ENCODE data around the gene UGT1A5.

UGT1A5 gene

DNA sequence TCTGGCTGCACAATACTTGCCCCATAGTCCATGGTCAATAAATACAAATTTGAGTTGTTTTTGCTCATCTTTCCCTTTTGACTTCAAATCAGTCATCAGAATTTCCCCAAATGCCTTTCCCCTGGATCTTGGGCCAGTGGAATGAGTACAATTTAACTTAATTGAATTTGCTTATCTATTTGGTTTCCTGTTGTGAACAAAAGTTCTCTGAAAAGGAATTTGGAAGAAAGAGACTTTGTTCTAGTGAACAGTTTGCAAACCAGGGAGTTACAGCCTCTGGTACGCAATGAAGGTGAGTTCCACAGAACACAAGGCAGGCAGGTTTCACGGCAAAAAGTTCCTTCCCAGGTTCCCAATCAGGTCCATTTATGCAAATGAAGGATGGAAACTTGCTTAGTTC lies 46.1 kb downstream of the UGT1A5 start:
- no peaks in the 10 kb centered on the region for H4K20me1 ChIP-seq (ENCODE audit: low read depth, low read length)
- H3K4me3 ChIP-seq (ENCODE audit: insufficient read depth, low read length, poor library complexity, severe bottlenecking) = no peak overlapping the region
- no peaks in the 10 kb centered on the region for H3K79me2 ChIP-seq (ENCODE audit: insufficient read depth, low read length)
- H3K9me2 ChIP-seq (replicated peaks; ENCODE audit: insufficient read depth, low read length) = no peaks in the 10 kb centered on the region
- H3K27ac ChIP-seq (ENCODE audit: low read depth, low read length) = no peak overlapping the region
- no peak overlapping the region for H2AFZ ChIP-seq (ENCODE audit: low read depth, low read length, severe bottlenecking)
- no peaks in the 10 kb centered on the region for H3K9me3 ChIP-seq (ENCODE audit: insufficient read depth, low read length)
- H3K36me3 ChIP-seq (ENCODE audit: low read length) = no peaks in the 10 kb centered on the region
- no peak overlapping the region for H3K4me2 ChIP-seq (ENCODE audit: low read depth, low read length, poor library complexity, severe bottlenecking)
- no peak overlapping the region for H3K9ac ChIP-seq (ENCODE audit: low read length)
- no peaks in the 10 kb centered on the region for H3K27me3 ChIP-seq (ENCODE audit: low read length)
- TF ChIP-seq, protein P1, sequence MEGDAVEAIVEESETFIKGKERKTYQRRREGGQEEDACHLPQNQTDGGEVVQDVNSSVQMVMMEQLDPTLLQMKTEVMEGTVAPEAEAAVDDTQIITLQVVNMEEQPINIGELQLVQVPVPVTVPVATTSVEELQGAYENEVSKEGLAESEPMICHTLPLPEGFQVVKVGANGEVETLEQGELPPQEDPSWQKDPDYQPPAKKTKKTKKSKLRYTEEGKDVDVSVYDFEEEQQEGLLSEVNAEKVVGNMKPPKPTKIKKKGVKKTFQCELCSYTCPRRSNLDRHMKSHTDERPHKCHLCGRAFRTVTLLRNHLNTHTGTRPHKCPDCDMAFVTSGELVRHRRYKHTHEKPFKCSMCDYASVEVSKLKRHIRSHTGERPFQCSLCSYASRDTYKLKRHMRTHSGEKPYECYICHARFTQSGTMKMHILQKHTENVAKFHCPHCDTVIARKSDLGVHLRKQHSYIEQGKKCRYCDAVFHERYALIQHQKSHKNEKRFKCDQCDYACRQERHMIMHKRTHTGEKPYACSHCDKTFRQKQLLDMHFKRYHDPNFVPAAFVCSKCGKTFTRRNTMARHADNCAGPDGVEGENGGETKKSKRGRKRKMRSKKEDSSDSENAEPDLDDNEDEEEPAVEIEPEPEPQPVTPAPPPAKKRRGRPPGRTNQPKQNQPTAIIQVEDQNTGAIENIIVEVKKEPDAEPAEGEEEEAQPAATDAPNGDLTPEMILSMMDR (IDR thresholded peaks at IDR 0.05; ENCODE audit: insufficient read depth, low read length, poor library complexity, severe bottlenecking) = no peak
- TF ChIP-seq EZH2phosphoT487 (conservative IDR thresholded peaks at IDR 0.05; ENCODE audit: low read length) = no peak
- no peaks in the 10 kb centered on the region for H3F3A ChIP-seq (ENCODE audit: insufficient read depth)

DNA sequence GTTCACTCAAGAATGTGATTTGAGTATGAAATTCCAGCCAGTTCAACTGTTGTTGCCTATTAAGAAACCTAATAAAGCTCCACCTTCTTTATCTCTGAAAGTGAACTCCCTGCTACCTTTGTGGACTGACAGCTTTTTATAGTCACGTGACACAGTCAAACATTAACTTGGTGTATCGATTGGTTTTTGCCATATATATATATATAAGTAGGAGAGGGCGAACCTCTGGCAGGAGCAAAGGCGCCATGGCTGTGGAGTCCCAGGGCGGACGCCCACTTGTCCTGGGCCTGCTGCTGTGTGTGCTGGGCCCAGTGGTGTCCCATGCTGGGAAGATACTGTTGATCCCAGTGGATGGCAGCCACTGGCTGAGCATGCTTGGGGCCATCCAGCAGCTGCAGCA lies 47.3 kb downstream of the UGT1A5 start, which contains the start of gene UGT1A1:
Gene UGT1A1 (plus strand): TSS at position 228 of the 400 bp plus-strand sequence. CDS start 18 bp downstream, at position 246.
- Histone ChIP-seq H3K9me3 (ENCODE audit: insufficient read depth, low read length) (no peaks in the 10 kb centered on the region), H3K9ac (ENCODE audit: low read length) (no peak within 1 kb of the TSS), H3K36me3 (ENCODE audit: low read length) (no peaks in the 10 kb centered on the region), H3K79me2 (ENCODE audit: insufficient read depth, low read length) (no peaks in the 10 kb centered on the region), H3K27ac (ENCODE audit: low read depth, low read length) (no peak within 1 kb of the TSS), H3K4me2 (ENCODE audit: low read depth, low read length, poor library complexity, severe bottlenecking) (no peak within 1 kb of the TSS), H3K4me3 (ENCODE audit: insufficient read depth, low read length, poor library complexity, severe bottlenecking) (no peak within 1 kb of the TSS), H2AFZ (ENCODE audit: low read depth, low read length, severe bottlenecking) (no peak within 1 kb of the TSS), H3K9me2 (replicated peaks; ENCODE audit: insufficient read depth, low read length) (no peaks in the 10 kb centered on the region), H3K27me3 (ENCODE audit: low read length) (no peaks in the 10 kb centered on the region), H3F3A (ENCODE audit: insufficient read depth) (no peaks in the 10 kb centered on the region), H4K20me1 (ENCODE audit: low read depth, low read length) (no peaks in the 10 kb centered on the region)
- TF ChIP-seq EZH2phosphoT487 (conservative IDR thresholded peaks at IDR 0.05; ENCODE audit: low read length) = no peak
- TF ChIP-seq, protein P1 (IDR thresholded peaks at IDR 0.05; ENCODE audit: insufficient read depth, low read length, poor library complexity, severe bottlenecking) = no peak

- Histone ChIP-seq H3K36me3 (ENCODE audit: low read length) (no peaks in the 10 kb centered on the region), H3K4me2 (ENCODE audit: low read depth, low read length, poor library complexity, severe bottlenecking) (no peak overlapping the region), H3K9ac (ENCODE audit: low read length) (no peak overlapping the region), H3K9me3 (ENCODE audit: insufficient read depth, low read length) (no peaks in the 10 kb centered on the region), H3F3A (ENCODE audit: insufficient read depth) (no peaks in the 10 kb centered on the region), H3K9me2 (replicated peaks; ENCODE audit: insufficient read depth, low read length) (no peaks in the 10 kb centered on the region), H3K27me3 (ENCODE audit: low read length) (no peaks in the 10 kb centered on the region), H3K79me2 (ENCODE audit: insufficient read depth, low read length) (no peaks in the 10 kb centered on the region), H3K27ac (ENCODE audit: low read depth, low read length) (no peak overlapping the region), H2AFZ (ENCODE audit: low read depth, low read length, severe bottlenecking) (no peak overlapping the region), H3K4me3 (ENCODE audit: insufficient read depth, low read length, poor library complexity, severe bottlenecking) (no peak overlapping the region), H4K20me1 (ENCODE audit: low read depth, low read length) (no peaks in the 10 kb centered on the region)
- no peak for TF ChIP-seq EZH2phosphoT487 (conservative IDR thresholded peaks at IDR 0.05; ENCODE audit: low read length)
- TF ChIP-seq, protein P1 (IDR thresholded peaks at IDR 0.05; ENCODE audit: insufficient read depth, low read length, poor library complexity, severe bottlenecking) = no peak
These were observed 48.5 kb downstream of the UGT1A5 start for GRCh38 chr2:233761040-233761769.

All from SU-DHL-6 (cell line).